KMS-11 (cell line): ENCODE measurements around the gene DAAM2.

ENCODE experiments used
- H2AFZ ChIP-seq: fragments of 200-600 bp; sonication (generic); 2 replicates; pipeline ENCODE4 v1.6.1; 2016; ENCODE audit warnings: antibody characterized with exemption, mixed run types, low read depth
- H3K27ac ChIP-seq: fragments of 200-600 bp; sonication (generic); 2 replicates; pipeline ENCODE4 v1.6.1; 2016; ENCODE audit warnings: mild to moderate bottlenecking, mixed run types
- H3K27me3 ChIP-seq: fragments of 200-600 bp; sonication (generic); 2 replicates; pipeline ENCODE4 v1.6.1; 2017; ENCODE audit warnings: mild to moderate bottlenecking, low read depth, mixed run types, moderate library complexity; ENCODE audit not compliant: insufficient read depth
- H3K36me3 ChIP-seq: fragments of 200-600 bp; sonication (generic); 2 replicates; pipeline ENCODE4 v1.6.1; 2017; ENCODE audit warnings: mild to moderate bottlenecking, mixed run types; ENCODE audit not compliant: insufficient read depth
- H3K4me1 ChIP-seq: fragments of 200-600 bp; sonication (generic); 2 replicates; pipeline ENCODE4 v1.6.1; 2016; ENCODE audit warnings: mild to moderate bottlenecking, low read depth, mixed run types; ENCODE audit not compliant: poor library complexity, severe bottlenecking
- H3K4me2 ChIP-seq: fragments of 200-600 bp; sonication (generic); 2 replicates; pipeline ENCODE4 v1.7.0; 2016; ENCODE audit warnings: mild to moderate bottlenecking, mixed run types
- H3K4me3 ChIP-seq: fragments of 200-600 bp; sonication (generic); IDR thresholded peaks from 2 replicates; pipeline ENCODE4 v1.6.1; 2017; ENCODE audit warnings: low read depth, low read length, mixed read lengths; ENCODE audit not compliant: insufficient read depth
- H3K79me2 ChIP-seq: fragments of 200-600 bp; sonication (generic); 2 replicates; pipeline ENCODE4 v1.6.1; 2016; ENCODE audit warnings: low read depth, mixed run types; ENCODE audit not compliant: insufficient read depth
- H3K9ac ChIP-seq: fragments of 200-600 bp; sonication (generic); 2 replicates; pipeline ENCODE4 v1.6.1; 2016; ENCODE audit warnings: mild to moderate bottlenecking, mixed run types
- H4K20me1 ChIP-seq: fragments of 200-600 bp; sonication (generic); 2 replicates; pipeline ENCODE4 v1.6.1; 2016; ENCODE audit warnings: mild to moderate bottlenecking, mixed run types; ENCODE audit not compliant: insufficient read depth
- CTCF ChIP-seq: fragments of 200-600 bp; sonication (generic); conservative IDR thresholded peaks from 2 replicates; pipeline ENCODE4 v1.6.1; 2017; ENCODE audit warnings: low read depth, mild to moderate bottlenecking, antibody characterized with exemption, low read length, moderate library complexity, mixed read lengths

Gene DAAM2

GRCh38 chr6:39787322-39787721 is 4.9 kb upstream of the DAAM2 start:
- no peak overlapping the region for H3K4me2 ChIP-seq
- H4K20me1 ChIP-seq = no peaks in the 10 kb centered on the region
- no peak overlapping the region for H3K9ac ChIP-seq
- H2AFZ ChIP-seq = no peak overlapping the region
- no peak overlapping the region for H3K27ac ChIP-seq
- no peaks in the 10 kb centered on the region for H3K79me2 ChIP-seq
- H3K4me1 ChIP-seq = no peaks in the 10 kb centered on the region
- H3K4me3 ChIP-seq = no peak overlapping the region
- no peaks in the 10 kb centered on the region for H3K27me3 ChIP-seq
- TF ChIP-seq CTCF = no peak
- no peaks in the 10 kb centered on the region for H3K36me3 ChIP-seq

- TF ChIP-seq CTCF = no peak
- H3K4me1 ChIP-seq = no peaks in the 10 kb centered on the region
- H3K79me2 ChIP-seq = no peaks in the 10 kb centered on the region
- no peak overlapping the region for H3K4me2 ChIP-seq
- no peak overlapping the region for H3K27ac ChIP-seq
- no peaks in the 10 kb centered on the region for H3K36me3 ChIP-seq
- H3K9ac ChIP-seq = no peak overlapping the region
- H3K27me3 ChIP-seq = no peaks in the 10 kb centered on the region
- no peak overlapping the region for H2AFZ ChIP-seq
- H3K4me3 ChIP-seq = no peak overlapping the region
- no peaks in the 10 kb centered on the region for H4K20me1 ChIP-seq
Observed at GRCh38 chr6:39790772-39791171, 1.4 kb upstream of the DAAM2 start.

GRCh38 chr6:39791311-39791710 is 865 bp upstream of the DAAM2 start:
- H3K27ac ChIP-seq = no peak overlapping the region
- H3K4me2 ChIP-seq = no peak overlapping the region
- no peaks in the 10 kb centered on the region for H3K36me3 ChIP-seq
- no peak for TF ChIP-seq CTCF
- no peak overlapping the region for H3K4me3 ChIP-seq
- no peaks in the 10 kb centered on the region for H3K79me2 ChIP-seq
- H3K9ac ChIP-seq = no peak overlapping the region
- H3K27me3 ChIP-seq = no peaks in the 10 kb centered on the region
- no peak overlapping the region for H2AFZ ChIP-seq
- no peaks in the 10 kb centered on the region for H3K4me1 ChIP-seq
- no peaks in the 10 kb centered on the region for H4K20me1 ChIP-seq

- H3K27me3 ChIP-seq = no peaks in the 10 kb centered on the region
- no peak overlapping the region for H2AFZ ChIP-seq
Observed at GRCh38 chr6:39792540-39793450, 619 bp downstream of the DAAM2 start.

More at GRCh38 chr6:39792540-39793450, 619 bp downstream of the DAAM2 start:
- Histone ChIP-seq H3K79me2 (no peaks in the 10 kb centered on the region), H3K9ac (no peak overlapping the region), H3K4me3 (no peak overlapping the region), H4K20me1 (no peaks in the 10 kb centered on the region), H3K27ac (no peak overlapping the region), H3K4me2 (no peak overlapping the region), H3K4me1 (no peaks in the 10 kb centered on the region), H3K36me3 (no peaks in the 10 kb centered on the region)
- no peak for TF ChIP-seq CTCF
